Lung microvascular endothelial cell (primary cell): ENCODE measurements around the gene NT5C2. TPM values are rescaled to one million over a fixed set of nuclear protein-coding genes. Genes with fewer than 3 reads are reported as not detected.
A peak's percentile ranks its signal among the peaks of the same experiment; 100 is the strongest.

Source experiments
- DNase-seq, 2 donors: peaks; one replicate each; pipeline versions ENCODE4 v3.0.0 to v3.0.0-alpha.2; 2010; ENCODE audit warnings: low read depth in 2 of 2
- total RNA-seq: library from RNA; depleted of rRNA; stranded (reverse); fragments of >200 nt; gene quantifications from 2 replicates; pipeline ENCODE4 v1.2.1, GENCODE V29; 2014

NT5C2 gene
- total RNA-seq, 1 donor from 2014 or later = 54.4 TPM

GRCh38 chr10:103124420-103125096 lies 68.5 kb downstream of the NT5C2 start:
- DNase-seq = no peak

GRCh38 chr10:103123282-103124024 lies 69.6 kb downstream of the NT5C2 start:
- no peak for DNase-seq

- peak in 1 of 2 donors; percentile 11 for DNase-seq
Observed at GRCh38 chr10:103120977-103121735, 71.9 kb downstream of the NT5C2 start.

- peak in 1 of 2 donors; percentile 27 for DNase-seq
Observed at GRCh38 chr10:103120546-103120945, 72.5 kb downstream of the NT5C2 start.

- no peak for DNase-seq
Observed at GRCh38 chr10:103117247-103117646, 75.8 kb downstream of the NT5C2 start.

GRCh38 chr10:103114876-103115275 lies 78.2 kb downstream of the NT5C2 start:
- no peak for DNase-seq

GRCh38 chr10:103111918-103112877 lies 80.9 kb downstream of the NT5C2 start:
- no peak for DNase-seq

- DNase-seq = no peak
Observed at GRCh38 chr10:103111031-103111917, 81.8 kb downstream of the NT5C2 start.

GRCh38 chr10:103110407-103110806 lies 82.7 kb downstream of the NT5C2 start:
- DNase-seq = no peak

GRCh38 chr10:103109821-103110220 lies 83.3 kb downstream of the NT5C2 start:
- no peak for DNase-seq

GRCh38 chr10:103106539-103106938 lies 86.5 kb downstream of the NT5C2 start:
- DNase-seq = no peak

- no peak for DNase-seq
Observed at GRCh38 chr10:103105462-103105861, 87.6 kb downstream of the NT5C2 start.

GRCh38 chr10:103104721-103105120 lies 88.4 kb downstream of the NT5C2 start:
- DNase-seq = peak in 1 of 2 donors; percentile 40

- DNase-seq = no peak
Observed at GRCh38 chr10:103103989-103104388, 89.1 kb downstream of the NT5C2 start.

GRCh38 chr10:103102195-103102594 lies 90.9 kb downstream of the NT5C2 start:
- no peak for DNase-seq

GRCh38 chr10:103100620-103101019 lies 92.5 kb downstream of the NT5C2 start:
- DNase-seq = no peak

GRCh38 chr10:103098240-103098639 lies 94.8 kb downstream of the NT5C2 start:
- DNase-seq = no peak

- no peak for DNase-seq
Observed at GRCh38 chr10:103096130-103096529, 96.9 kb downstream of the NT5C2 start.

- no peak for DNase-seq
Observed at GRCh38 chr10:103095005-103095404, 98.1 kb downstream of the NT5C2 start.

GRCh38 chr10:103090911-103091310 lies 102.2 kb downstream of the NT5C2 start:
- DNase-seq = no peak
